ENCODE data around the gene SCP2D1.

Gene SCP2D1

DNA sequence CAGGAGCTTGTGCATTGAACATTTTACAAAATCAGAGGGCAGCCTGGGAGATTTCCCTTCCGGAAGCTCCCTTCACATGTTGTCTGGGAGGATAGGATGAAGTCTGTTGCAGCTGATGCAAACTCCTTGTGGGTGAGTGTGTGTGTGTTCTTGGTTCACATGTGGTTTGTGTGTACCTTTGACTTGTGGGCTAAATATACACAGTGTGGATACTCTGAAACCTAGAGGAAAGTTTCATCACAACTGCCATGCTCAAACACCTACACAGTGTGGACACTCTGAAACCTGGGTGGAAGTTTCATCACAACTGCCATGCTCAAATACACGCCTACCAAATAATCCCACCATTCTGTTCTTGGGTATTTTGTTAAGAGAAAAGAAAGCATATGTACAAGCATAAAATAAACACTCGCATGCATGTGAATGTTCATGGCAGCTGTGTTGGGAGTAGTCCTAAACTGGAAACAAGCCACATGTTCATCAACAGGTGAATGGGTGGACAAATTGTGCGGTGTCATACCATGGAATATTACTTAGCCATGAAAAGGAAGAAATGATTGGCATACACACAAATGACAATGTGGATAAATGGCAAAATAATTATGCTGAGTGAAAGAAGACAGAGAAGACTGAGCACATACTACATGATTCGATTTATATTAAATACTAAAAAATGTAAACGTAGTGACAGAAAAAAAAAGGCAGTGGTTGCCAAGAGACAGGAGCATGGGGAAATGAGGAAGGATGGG lies 1.8 kb downstream of the SCP2D1 start:
- DNase-seq (ENCODE audit: low spot score), result no peak

GRCh38 chr20:18822832-18823231 lies 9.2 kb downstream of the SCP2D1 start:
- DNase-seq (ENCODE audit: low spot score), result no peak

- DNase-seq (ENCODE audit: low spot score), result peak; percentile 42
Observed at GRCh38 chr20:18831830-18832499, 18.4 kb downstream of the SCP2D1 start.

DNA sequence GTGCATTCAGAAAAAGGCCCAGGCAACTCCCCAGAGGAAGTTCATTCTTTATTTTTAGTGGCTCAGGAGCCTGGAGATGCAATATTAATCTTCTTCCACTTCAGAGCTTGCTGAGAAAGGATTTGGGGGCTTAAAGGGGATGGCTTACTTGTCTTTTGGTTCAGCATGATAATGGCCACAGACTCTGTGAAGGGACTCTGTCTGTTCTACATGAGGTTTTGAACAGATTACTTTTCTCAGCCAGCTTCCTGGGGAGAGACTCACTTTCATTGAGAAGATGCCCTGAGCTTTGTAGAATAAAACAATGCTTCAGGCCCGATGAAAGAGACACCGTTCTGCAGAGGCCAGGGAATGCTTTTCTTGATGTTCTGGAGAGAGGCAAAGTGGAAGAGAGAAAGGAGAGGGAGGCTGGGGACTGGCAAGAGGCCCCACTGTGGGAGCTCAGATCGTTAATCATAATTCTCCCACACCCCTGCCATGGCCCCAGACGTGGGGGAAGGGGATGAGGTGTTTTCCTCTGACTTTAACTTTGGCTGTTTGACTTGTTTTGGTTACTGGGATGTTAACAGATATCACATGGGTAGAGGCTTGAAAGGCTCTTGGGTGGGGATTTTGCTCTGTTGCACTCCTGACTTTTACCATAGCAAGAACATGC lies 19.1 kb downstream of the SCP2D1 start:
- DNase-seq (ENCODE audit: low spot score), result no peak

DNA sequence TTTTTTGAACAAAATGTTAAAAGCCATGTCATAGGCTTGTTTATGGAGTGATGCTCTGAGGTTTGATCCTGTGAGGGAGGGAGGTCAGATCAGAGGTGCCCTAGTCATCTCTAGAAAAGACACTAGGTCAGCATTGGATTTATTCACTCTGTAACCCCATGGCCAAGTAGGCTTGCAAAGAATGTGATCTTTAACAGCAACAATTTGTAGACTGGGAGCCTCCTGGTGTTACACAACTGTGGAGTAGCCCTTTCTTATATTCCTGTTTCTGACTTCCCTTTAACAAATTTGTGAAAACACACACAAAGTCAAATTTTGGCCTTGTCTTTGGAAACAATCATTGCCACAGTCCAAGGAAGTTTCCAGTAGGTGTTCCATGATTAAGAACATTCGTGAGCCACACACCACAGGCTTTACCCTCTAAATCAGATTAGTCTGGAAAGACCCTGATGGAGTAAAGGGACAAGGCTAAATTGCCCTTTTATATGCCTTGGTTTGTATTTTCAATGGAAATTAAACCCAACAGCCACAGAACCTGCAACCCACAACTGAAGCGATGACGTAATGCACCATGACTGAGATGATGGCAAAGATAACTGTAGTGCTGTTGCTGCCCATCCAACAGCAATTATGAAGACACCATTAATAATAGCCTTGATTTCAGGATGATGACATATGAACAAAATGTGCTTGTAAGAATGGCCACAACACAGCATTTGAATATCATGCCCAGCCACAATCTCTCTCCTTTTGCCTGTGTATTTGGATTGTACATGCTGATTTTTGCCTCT lies 22.1 kb downstream of the SCP2D1 start:
- DNase-seq (ENCODE audit: low spot score), result no peak

GRCh38 chr20:18837718-18838117 lies 24.1 kb downstream of the SCP2D1 start:
- DNase-seq (ENCODE audit: low spot score), result no peak

DNA sequence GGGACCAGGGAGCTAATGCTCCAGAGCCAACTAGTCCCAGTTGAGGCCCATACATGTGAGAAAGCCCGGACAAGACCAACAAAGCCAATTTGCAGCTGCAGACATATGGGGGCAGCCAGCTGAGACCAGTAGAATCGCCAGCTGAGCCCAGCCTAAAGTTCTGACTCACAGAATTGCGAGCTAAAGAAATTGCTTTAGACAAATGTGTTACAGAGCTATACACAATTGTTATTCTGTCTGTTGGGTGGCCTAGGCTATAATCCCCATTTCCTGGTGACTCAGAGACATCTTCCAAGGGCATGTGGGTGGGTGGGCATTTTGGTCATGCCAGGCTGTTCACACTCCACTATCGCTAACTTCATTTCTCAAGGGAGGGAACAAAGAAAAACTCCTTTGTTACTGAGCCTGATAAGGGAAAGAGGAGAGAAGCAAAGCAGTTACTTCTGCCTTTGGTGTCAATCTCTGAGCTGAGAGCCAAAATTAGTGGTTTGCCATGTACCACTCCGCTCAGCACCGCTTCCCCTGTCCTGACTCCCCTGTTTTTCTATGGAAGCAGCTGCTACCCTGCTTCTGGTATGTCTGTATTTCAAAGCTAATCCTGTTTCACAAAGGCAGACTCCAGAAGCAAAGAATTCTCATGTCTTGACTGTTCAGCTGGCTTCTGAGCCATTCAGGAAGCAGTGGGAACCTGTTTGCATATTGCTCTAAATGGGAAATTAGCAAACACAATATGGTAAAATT lies 26.1 kb downstream of the SCP2D1 start:
- no peak for DNase-seq (ENCODE audit: low spot score)

DNA sequence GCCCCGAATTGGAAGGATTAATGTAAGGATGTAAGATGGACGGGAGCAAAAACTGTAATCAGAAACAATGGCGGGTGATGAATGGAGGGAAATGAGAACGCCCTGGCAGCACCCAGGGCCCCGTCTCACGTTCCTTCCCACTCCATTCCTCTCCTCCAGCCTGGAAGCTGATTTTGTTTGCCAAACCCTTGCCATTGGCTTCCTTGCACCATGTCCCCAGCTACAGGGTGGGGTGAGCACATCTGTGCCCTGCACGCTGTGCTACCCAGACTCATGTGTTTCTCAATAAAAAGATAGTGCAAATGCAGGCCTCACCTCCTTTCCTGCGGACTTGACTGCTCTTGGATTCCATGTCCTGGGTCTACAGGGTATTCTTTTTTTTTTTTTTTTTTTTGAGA lies 26.7 kb downstream of the SCP2D1 start:
- DNase-seq (ENCODE audit: low spot score), result no peak

DNA sequence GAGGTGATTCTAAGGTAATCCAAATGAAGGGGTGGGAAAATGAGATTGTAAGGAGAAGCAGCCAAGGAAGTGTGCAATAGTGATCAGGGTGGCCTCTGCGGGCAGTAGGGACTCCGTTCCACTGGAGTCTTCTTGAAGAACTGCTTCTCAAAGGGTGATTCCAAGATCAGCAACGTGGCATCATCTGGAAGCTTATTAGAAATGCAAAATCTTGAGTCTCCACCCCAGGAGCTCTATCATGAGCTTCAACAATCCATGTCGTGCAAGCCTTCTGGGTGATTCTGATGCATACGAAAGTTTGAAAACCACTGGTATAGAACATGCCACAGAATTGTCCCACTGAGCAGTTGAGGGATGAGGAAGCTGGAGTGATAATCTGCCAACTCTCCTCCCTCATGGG lies 31.4 kb downstream of the SCP2D1 start:
- no peak for DNase-seq (ENCODE audit: low spot score)

- no peak for DNase-seq (ENCODE audit: low spot score)
Observed at GRCh38 chr20:18847226-18847755, 33.7 kb downstream of the SCP2D1 start.

DNA sequence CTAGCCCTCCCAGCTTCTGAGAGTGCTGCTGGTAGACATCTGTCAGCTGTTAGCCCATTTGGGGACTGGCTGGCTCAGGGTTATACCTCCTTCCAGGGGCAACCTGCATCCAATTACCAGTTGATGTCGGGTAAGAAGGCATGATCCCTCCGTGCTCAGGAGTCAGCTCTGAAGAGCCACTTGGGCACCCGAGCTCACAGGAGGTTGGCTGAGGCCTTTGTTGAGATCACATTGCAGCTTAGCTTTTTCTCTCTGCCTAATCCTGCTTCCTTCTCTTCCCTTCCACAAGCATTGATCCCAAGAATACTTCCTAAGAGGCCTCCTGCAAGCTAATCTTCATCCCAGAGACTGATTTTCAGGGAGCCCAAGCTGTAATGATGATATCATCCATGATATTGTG lies 35.5 kb downstream of the SCP2D1 start:
- no peak for DNase-seq (ENCODE audit: low spot score)

DNA sequence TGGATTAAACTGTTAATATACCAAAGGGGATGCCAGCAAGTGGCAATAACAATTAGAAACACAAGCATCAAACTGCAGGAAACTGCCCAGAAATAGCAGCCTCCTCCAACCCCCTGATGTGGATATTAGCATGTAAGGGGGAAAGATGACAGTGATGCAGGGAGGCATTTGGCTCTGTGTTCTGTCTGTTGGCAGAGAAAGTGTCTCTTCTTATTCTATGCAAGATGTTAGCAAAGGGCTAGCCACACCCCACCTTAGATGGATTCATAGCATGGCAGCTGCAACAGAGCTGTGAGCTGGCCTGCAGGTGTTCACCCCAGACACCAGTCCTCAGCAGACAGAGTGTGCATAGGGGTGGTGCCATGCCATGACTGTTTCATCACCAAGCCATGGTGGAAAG lies 38.0 kb downstream of the SCP2D1 start:
- DNase-seq (ENCODE audit: low spot score), result no peak

DNA sequence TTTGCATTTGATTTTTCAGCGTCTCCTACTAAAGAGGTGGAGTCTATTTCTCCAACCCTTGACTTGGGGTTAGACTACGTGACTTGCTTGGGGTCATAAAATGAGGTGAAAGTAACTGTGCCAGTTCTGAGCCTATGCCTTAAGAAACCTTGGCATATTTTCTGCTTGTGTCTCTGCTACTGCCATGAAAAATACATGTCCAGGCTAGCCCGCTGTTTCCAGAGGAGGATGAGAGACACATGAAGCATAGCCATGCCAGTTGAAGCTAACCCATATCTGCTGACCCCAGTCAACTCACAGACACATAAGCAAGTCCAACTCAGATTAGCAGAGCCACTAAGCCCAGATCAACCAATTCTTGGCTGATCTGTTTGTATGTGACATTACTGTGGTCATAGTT lies 38.7 kb downstream of the SCP2D1 start:
- DNase-seq (ENCODE audit: low spot score), result no peak

- no peak for DNase-seq (ENCODE audit: low spot score)
Observed at GRCh38 chr20:18853216-18853615, 39.6 kb downstream of the SCP2D1 start.

DNA sequence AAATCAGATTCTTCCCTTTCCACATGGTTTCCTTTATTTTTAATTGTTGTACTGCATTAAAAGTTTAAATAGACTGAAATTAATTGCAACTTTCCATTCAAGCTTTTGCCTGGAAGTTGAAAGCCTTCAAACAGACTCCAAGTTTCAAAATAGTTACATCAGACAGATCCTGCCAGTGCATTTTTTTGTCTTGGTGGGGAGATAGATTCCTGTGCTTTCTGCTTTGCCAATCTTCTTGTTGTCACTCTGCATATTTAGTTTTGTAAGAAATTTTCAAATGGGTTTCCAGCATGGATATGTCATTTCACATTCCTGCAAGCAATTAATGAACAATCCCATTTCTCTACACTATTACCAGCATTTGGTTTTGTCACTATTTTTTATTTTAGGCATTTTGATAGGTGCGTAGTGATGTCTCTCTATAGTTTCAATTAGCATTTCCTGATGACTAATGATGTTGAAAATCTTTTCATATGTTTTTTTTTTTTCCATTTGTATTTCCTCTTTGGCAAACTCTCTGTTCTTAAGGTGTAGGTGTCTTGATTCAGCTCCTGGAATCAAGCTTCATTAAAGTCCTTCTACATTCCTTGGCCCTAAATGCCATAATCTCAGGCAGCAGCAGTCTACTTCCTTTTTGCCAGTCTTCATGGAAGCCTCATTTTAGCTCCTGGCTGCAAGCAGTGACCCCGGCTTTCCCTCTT lies 40.5 kb downstream of the SCP2D1 start:
- peak; percentile 20 for DNase-seq (ENCODE audit: low spot score)

DNA sequence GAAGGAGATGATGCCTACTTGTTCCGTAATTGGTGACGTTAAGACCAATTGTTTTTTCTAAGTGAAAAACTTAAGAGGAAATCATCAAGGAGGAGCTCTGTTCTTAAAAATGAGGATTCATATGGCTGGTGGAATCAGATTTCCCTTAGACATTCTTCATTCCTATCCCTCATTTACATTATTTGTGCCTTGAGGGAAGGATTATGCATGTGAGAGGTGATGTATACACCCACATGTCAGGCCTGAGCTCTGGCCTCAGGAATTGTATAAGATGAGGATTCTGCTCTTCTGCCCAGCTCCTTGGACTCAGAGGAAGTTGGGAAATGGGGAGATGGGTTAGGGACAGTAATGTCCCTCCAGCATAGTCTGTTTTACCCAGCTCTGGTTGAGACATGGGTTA lies 42.3 kb downstream of the SCP2D1 start:
- no peak for DNase-seq (ENCODE audit: low spot score)

- DNase-seq (ENCODE audit: low spot score), result no peak
Observed at GRCh38 chr20:18856873-18857272, 43.3 kb downstream of the SCP2D1 start.

DNA sequence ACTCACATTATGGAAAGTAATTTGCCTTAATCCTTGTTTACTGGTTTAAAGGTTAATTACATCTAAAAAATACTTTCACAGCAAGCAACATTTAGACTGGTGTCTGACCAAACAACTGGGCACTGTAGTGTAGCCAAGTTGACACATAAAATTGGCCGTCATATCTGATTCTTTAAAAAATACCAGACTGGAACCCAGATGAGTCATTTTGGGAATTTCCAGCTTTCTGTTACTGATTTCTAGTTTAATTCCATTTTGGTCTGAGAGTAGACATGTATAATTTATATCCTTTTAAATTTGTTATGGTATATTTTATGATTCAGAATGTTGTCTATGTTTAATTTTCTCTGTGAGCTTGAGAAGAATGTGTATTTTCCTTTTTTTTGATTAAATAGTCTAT lies 44.1 kb downstream of the SCP2D1 start:
- peak; percentile 88 for DNase-seq (ENCODE audit: low spot score)

DNA sequence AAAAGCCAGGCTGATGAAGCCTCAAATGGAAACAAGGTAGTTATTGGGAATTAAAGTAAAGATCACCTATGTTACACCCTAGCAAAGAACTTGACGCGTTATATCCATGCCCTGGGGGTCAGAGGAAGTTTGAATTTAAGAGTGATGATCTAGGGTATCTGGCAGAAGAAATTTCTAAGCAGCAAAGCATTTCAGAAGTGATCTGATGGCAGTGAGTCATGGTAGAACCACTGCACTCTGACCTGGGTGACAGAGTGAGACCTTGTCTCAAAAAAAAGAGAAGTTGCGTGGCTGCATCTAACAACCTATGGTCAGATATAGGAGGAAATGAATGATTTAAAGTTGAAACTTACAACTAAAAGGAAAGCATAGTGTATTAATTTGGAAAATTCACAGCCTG lies 45.2 kb downstream of the SCP2D1 start:
- DNase-seq (ENCODE audit: low spot score), result peak; percentile 62

Measured in kidney tubule cell (primary cell).